Measurements from ENCODE around the gene MAGED1. TPM values are rescaled to one million over a fixed set of nuclear protein-coding genes. Genes with fewer than 3 reads are reported as not detected.

MAGED1 gene
- polyA plus RNA-seq, 3 donors, result 3.2 to 7.3 (median 4.0) TPM

- no peak overlapping the region for H3K4me3 Mint-ChIP-seq
- Histone ChIP-seq H3K4me2 (replicated peaks; ENCODE audit: extremely low read depth, low read length, poor library complexity, severe bottlenecking) (no peak overlapping the region), H2AFZ (ENCODE audit: insufficient read depth, low read depth, low read length, poor library complexity, severe bottlenecking) (no peak overlapping the region), H3K4me3 (replicated peaks in 1 of 3; ENCODE audit: low read depth in 2 of 3, low read length in 3 of 3) (no peak overlapping the region), H3K9ac (ENCODE audit: insufficient read depth, low read length, poor library complexity, severe bottlenecking) (no peak overlapping the region), H3K9me3 (replicated peaks in 1 of 2; ENCODE audit: control insufficient read depth in 1 of 2, insufficient read depth in 1 of 2, low read length in 2 of 2) (no peaks in the 10 kb centered on the region), H4K20me1 (ENCODE audit: insufficient read depth, low read length) (no peaks in the 10 kb centered on the region), H3K4me1 (ENCODE audit: control insufficient read depth in 1 of 2, insufficient read depth in 2 of 2, low read length in 2 of 2) (peaks cover 20 to 21% of the 10 kb centered on the region in 2 donors), H3K27me3 (ENCODE audit: control insufficient read depth in 2 of 2, insufficient read depth in 2 of 2, low read length in 2 of 2) (no peaks in the 10 kb centered on the region), H3K79me2 (ENCODE audit: insufficient read depth, low read length) (no peaks in the 10 kb centered on the region), H3K36me3 (replicated peaks in 1 of 2; ENCODE audit: control insufficient read depth in 1 of 2, insufficient read depth in 2 of 2, low read length in 2 of 2) (no peaks in the 10 kb centered on the region), H3K27ac (ENCODE audit: low read depth in 1 of 2, low read length in 2 of 2) (no peak overlapping the region)
- no peak overlapping the region for H3K27ac Mint-ChIP-seq
- WGBS (ENCODE audit: insufficient coverage), result no CpG with 5 or more reads among the region's 1 CpG
- H3K36me3 Mint-ChIP-seq, result no peaks in the 10 kb centered on the region
- no peak for TF ChIP-seq CTCF (IDR thresholded peaks at IDR 0.05)
- H3K27me3 Mint-ChIP-seq (ENCODE audit: low read depth in 3 of 3), result peaks cover 3 to 13% (median 10%) of the 10 kb centered on the region in 3 donors
- peaks cover 26% of the 10 kb centered on the region for H3K4me1 Mint-ChIP-seq
- peaks cover 0 to 11% (median 2%) of the 10 kb centered on the region in 7 donors for H3K9me3 Mint-ChIP-seq
- intact Hi-C loops (cut with micrococcal nuclease), result no loop called here
- no peak for DNase-seq
Measured at GRCh38 chrX:51891245-51891644, 2.2 kb upstream of the MAGED1 start.

- Histone ChIP-seq H3K79me2 (ENCODE audit: insufficient read depth, low read length) (no peaks in the 10 kb centered on the region), H3K9me3 (replicated peaks in 1 of 2; ENCODE audit: control insufficient read depth in 1 of 2, insufficient read depth in 1 of 2, low read length in 2 of 2) (no peaks in the 10 kb centered on the region), H3K36me3 (replicated peaks in 1 of 2; ENCODE audit: control insufficient read depth in 1 of 2, insufficient read depth in 2 of 2, low read length in 2 of 2) (no peaks in the 10 kb centered on the region), H2AFZ (ENCODE audit: insufficient read depth, low read depth, low read length, poor library complexity, severe bottlenecking) (no peak overlapping the region), H3K9ac (ENCODE audit: insufficient read depth, low read length, poor library complexity, severe bottlenecking) (no peak overlapping the region), H3K4me1 (ENCODE audit: control insufficient read depth in 1 of 2, insufficient read depth in 2 of 2, low read length in 2 of 2) (peaks cover 20 to 21% of the 10 kb centered on the region in 2 donors), H3K27ac (ENCODE audit: low read depth in 1 of 2, low read length in 2 of 2) (no peak overlapping the region), H3K27me3 (ENCODE audit: control insufficient read depth in 2 of 2, insufficient read depth in 2 of 2, low read length in 2 of 2) (no peaks in the 10 kb centered on the region), H4K20me1 (ENCODE audit: insufficient read depth, low read length) (no peaks in the 10 kb centered on the region), H3K4me2 (replicated peaks; ENCODE audit: extremely low read depth, low read length, poor library complexity, severe bottlenecking) (no peak overlapping the region), H3K4me3 (replicated peaks in 1 of 3; ENCODE audit: low read depth in 2 of 3, low read length in 3 of 3) (no peak overlapping the region)
- no peak overlapping the region for H3K4me3 Mint-ChIP-seq
- H3K27ac Mint-ChIP-seq, result no peak overlapping the region
- H3K36me3 Mint-ChIP-seq, result peaks cover 0 to 2% of the 10 kb centered on the region in 2 donors
- peaks cover 26% of the 10 kb centered on the region for H3K4me1 Mint-ChIP-seq
- peaks cover 0 to 11% (median 2%) of the 10 kb centered on the region in 7 donors for H3K9me3 Mint-ChIP-seq
- no peak for DNase-seq
- 78% methylated on average over 4 of the region's 6 CpGs for WGBS (ENCODE audit: insufficient coverage)
- no peak for TF ChIP-seq CTCF (IDR thresholded peaks at IDR 0.05)
- peaks cover 3 to 11% (median 10%) of the 10 kb centered on the region in 3 donors for H3K27me3 Mint-ChIP-seq (ENCODE audit: low read depth in 3 of 3)
- intact Hi-C loops (cut with micrococcal nuclease), result no loop called here
Measured at GRCh38 chrX:51891821-51892551, 1.4 kb upstream of the MAGED1 start.

Measured in CD14-positive monocyte (primary cell).